Liver (tissue), 9 donors: ENCODE measurements around the gene GPHN. TPM values are rescaled to one million over a fixed set of nuclear protein-coding genes. Genes with fewer than 3 reads are reported as not detected.

ENCODE experiments used
- DNase-seq: peaks from one replicate; pipeline ENCODE4 v3.0.0-alpha.2; 2017; ENCODE audit warnings: low spot score
- H3K27ac ChIP-seq, 2 donors: one replicate each; pipeline ENCODE4 v1.7.0; 2013; ENCODE audit warnings: inconsistent platforms in 2 of 2, low read length in 2 of 2, control low read depth in 1 of 2, low read depth in 1 of 2, mild to moderate bottlenecking in 1 of 2
- H3K27me3 ChIP-seq, 4 donors: one replicate each; pipeline versions ENCODE4 v1.6.1 to v1.7.0; 2013; ENCODE audit warnings: low read length in 3 of 4, inconsistent platforms in 1 of 4, mild to moderate bottlenecking in 1 of 4, moderate library complexity in 1 of 4; ENCODE audit not compliant: control insufficient read depth in 4 of 4, insufficient read depth in 4 of 4
- H3K36me3 ChIP-seq, 4 donors: one replicate each; pipeline versions ENCODE4 v1.6.1 to v1.7.0; 2013; ENCODE audit warnings: low read length in 3 of 4, mild to moderate bottlenecking in 3 of 4, low read depth in 1 of 4, moderate library complexity in 1 of 4; ENCODE audit not compliant: control insufficient read depth in 4 of 4, insufficient read depth in 3 of 4
- H3K4me1 ChIP-seq, 4 donors: one replicate each; pipeline versions ENCODE4 v1.6.1 to v1.7.0; 2013; ENCODE audit warnings: low read length in 3 of 4, mild to moderate bottlenecking in 3 of 4, moderate library complexity in 1 of 4; ENCODE audit not compliant: control insufficient read depth in 4 of 4, insufficient read depth in 4 of 4
- H3K4me3 ChIP-seq, 3 donors: one replicate each; pipeline versions ENCODE4 v1.6.1 to v1.7.0; 2013; ENCODE audit warnings: low read length in 3 of 3, control low read depth in 1 of 3, low read depth in 1 of 3, mild to moderate bottlenecking in 1 of 3
- H3K9ac ChIP-seq, 2 donors: one replicate each; pipeline ENCODE4 v1.7.0; 2013; ENCODE audit warnings: low read length in 2 of 2, mild to moderate bottlenecking in 2 of 2, moderate library complexity in 2 of 2, control low read depth in 1 of 2, low read depth in 1 of 2
- H3K9me3 ChIP-seq, 4 donors: one replicate each; pipeline versions ENCODE4 v1.6.1 to v1.7.0; 2013; ENCODE audit warnings: low read length in 3 of 4; ENCODE audit not compliant: control insufficient read depth in 4 of 4
- ATF3 ChIP-seq: IDR thresholded peaks from 2 replicates; pipeline ENCODE4 v1.6.1; 2016; ENCODE audit warnings: antibody characterized with exemption
- CTCF ChIP-seq: fragments of 150-350 bp; IDR thresholded peaks from 2 replicates; pipeline ENCODE4 v1.5.1; 2017; ENCODE audit warnings: improper control_type of control experiment, low read depth, low read length; ENCODE audit not compliant: missing input control
- EGR1 ChIP-seq, 2 donors: IDR thresholded peaks; 2 replicates each; pipeline ENCODE4 v1.6.1; 2016 to 2018; ENCODE audit warnings: antibody characterized with exemption in 2 of 2, low read depth in 2 of 2
- FOXA1 ChIP-seq: IDR thresholded peaks from 2 replicates; pipeline ENCODE4 v1.6.1; 2016; ENCODE audit warnings: antibody characterized with exemption
- FOXA2 ChIP-seq: IDR thresholded peaks from 2 replicates; pipeline ENCODE4 v1.6.1; 2016; ENCODE audit warnings: antibody characterized with exemption
- GABPA ChIP-seq, 2 donors: IDR thresholded peaks in 1 of 2; conservative IDR thresholded peaks in 1 of 2; 2 replicates each; pipeline ENCODE4 v1.6.1; 2016; ENCODE audit warnings: antibody characterized with exemption in 2 of 2, mild to moderate bottlenecking in 1 of 2, moderate library complexity in 1 of 2
- HNF4A ChIP-seq, 2 donors: conservative IDR thresholded peaks; 2 replicates each; pipeline ENCODE4 v1.6.1; 2016; ENCODE audit warnings: antibody characterized with exemption in 2 of 2, mild to moderate bottlenecking in 2 of 2
- HNF4G ChIP-seq: IDR thresholded peaks from 2 replicates; pipeline ENCODE4 v1.6.1; 2016; ENCODE audit warnings: antibody characterized with exemption
- JUND ChIP-seq, 2 donors: IDR thresholded peaks; 2 replicates each; pipeline ENCODE4 v1.6.1; 2016; ENCODE audit warnings: antibody characterized with exemption in 2 of 2
- MAX ChIP-seq: IDR thresholded peaks from 2 replicates; pipeline ENCODE4 v1.6.1; 2016; ENCODE audit warnings: antibody characterized with exemption
- NR2F2 ChIP-seq: IDR thresholded peaks from 2 replicates; pipeline ENCODE4 v1.6.1; 2016; ENCODE audit warnings: antibody characterized with exemption
- RAD21 ChIP-seq, 2 donors: IDR thresholded peaks; 2 replicates each; pipeline ENCODE4 v1.6.1; 2016; ENCODE audit warnings: antibody characterized with exemption in 2 of 2, mild to moderate bottlenecking in 2 of 2
- REST ChIP-seq: IDR thresholded peaks from 2 replicates; pipeline ENCODE4 v1.6.1; 2016; ENCODE audit warnings: antibody characterized with exemption, mild to moderate bottlenecking
- RXRA ChIP-seq, 2 donors: IDR thresholded peaks; 2 replicates each; pipeline ENCODE4 v1.6.1; 2017 to 2018; ENCODE audit warnings: antibody characterized with exemption in 2 of 2, mild to moderate bottlenecking in 1 of 2
- SP1 ChIP-seq: IDR thresholded peaks from 2 replicates; pipeline ENCODE4 v1.6.1; 2018; ENCODE audit warnings: antibody characterized with exemption, mild to moderate bottlenecking
- TAF1 ChIP-seq: conservative IDR thresholded peaks from 2 replicates; pipeline ENCODE4 v1.6.1; 2016; ENCODE audit warnings: antibody characterized with exemption, mild to moderate bottlenecking
- YY1 ChIP-seq: IDR thresholded peaks from 2 replicates; pipeline ENCODE4 v1.6.1; 2016; ENCODE audit warnings: antibody characterized with exemption, mild to moderate bottlenecking
- ZBTB33 ChIP-seq: IDR thresholded peaks from 2 replicates; pipeline ENCODE4 v1.6.1; 2016; ENCODE audit warnings: antibody characterized with exemption
- polyA plus RNA-seq, 2 donors: library from polyadenylated mRNA; stranded (reverse) in 1 of 2; unstranded in 1 of 2; fragments of 200-250 nt in 1 of 2; fragments of >200 nt in 1 of 2; fragmentation: Nextera tagmentation in 1 of 2; extraction: Ambion mirVana in 1 of 2; gene quantifications; one replicate each; pipeline versions ENCODE4 v1.2.1 to v1.2.3, GENCODE V29; 2013 to 2015
- total RNA-seq, 2 donors: library from RNA; depleted of rRNA; stranded (reverse); fragments of >200 nt; gene quantifications; one replicate each; pipeline ENCODE4 v1.2.3, GENCODE V29; 2014
- donor health status: healthy.
- donor health status: healthy.
- donor health status: healthy.
- donor health status: healthy.
- donor health status: healthy.

The GPHN gene
- total and polyA plus RNA-seq, 4 donors = 18.4 to 76.4 (median 47.4) TPM

GRCh38 chr14:67016856-67017255 lies 508.9 kb downstream of the GPHN start:
- Histone ChIP-seq H3K4me3 (no peak overlapping the region), H3K36me3 (peaks cover 0 to 1% (median 0%) of the 10 kb centered on the region in 4 donors), H3K27me3 (no peaks in the 10 kb centered on the region), H3K9ac (no peak overlapping the region), H3K9me3 (no peaks in the 10 kb centered on the region), H3K4me1 (no peaks in the 10 kb centered on the region), H3K27ac (no peak overlapping the region)
- TF ChIP-seq MAX (no peak), EGR1 (IDR thresholded peaks at IDR 0.05; ENCODE audit: low read depth in 2 of 2) (no peak), HNF4A (conservative IDR thresholded peaks at IDR 0.05) (no peak), RXRA (IDR thresholded peaks at IDR 0.05) (no peak), REST (no peak), HNF4G (no peak), GABPA (IDR thresholded peaks at IDR 0.05 in 1 of 2, conservative IDR thresholded peaks at IDR 0.05 in 1 of 2) (no peak), NR2F2 (no peak), ATF3 (no peak), FOXA1 (no peak), CTCF (no peak), ZBTB33 (no peak), RAD21 (IDR thresholded peaks at IDR 0.05) (no peak), SP1 (no peak), FOXA2 (no peak), JUND (IDR thresholded peaks at IDR 0.05) (no peak), YY1 (no peak), TAF1 (no peak)
- DNase-seq = no peak

- H3K27ac ChIP-seq = no peak overlapping the region
- H3K27me3 ChIP-seq = no peaks in the 10 kb centered on the region
- no peak overlapping the region for H3K9ac ChIP-seq
- H3K36me3 ChIP-seq = peaks cover 0 to 3% (median 1%) of the 10 kb centered on the region in 4 donors
- no peaks in the 10 kb centered on the region for H3K4me1 ChIP-seq
- no peak overlapping the region for H3K4me3 ChIP-seq
- H3K9me3 ChIP-seq = no peaks in the 10 kb centered on the region
- no peak for DNase-seq
- TF ChIP-seq REST (no peak), MAX (no peak), ZBTB33 (no peak), HNF4G (no peak), NR2F2 (no peak), FOXA1 (no peak)
These were observed 510.8 kb downstream of the GPHN start for GRCh38 chr14:67018720-67019119.
